GM12878 (cell line): Measurements from ENCODE around the gene EGF.

ENCODE experiments used
- CBX3 ChIP-seq: fragments of 200-600 bp; sonication (generic); IDR thresholded peaks from 2 replicates; pipeline ENCODE4 v1.6.1; 2016; ENCODE audit warnings: low read depth, borderline replicate concordance
- CTCF ChIP-seq, 3 experiments: IDR thresholded peaks in 2 of 3; conservative IDR thresholded peaks in 1 of 3; 2 replicates each; pipeline ENCODE4 v1.5.1; 2011; ENCODE audit warnings: low read depth in 3 of 3, low read length in 3 of 3, mild to moderate bottlenecking in 3 of 3, control low read depth in 2 of 3, moderate library complexity in 2 of 3, inconsistent platforms in 1 of 3, mixed read lengths in 1 of 3; ENCODE audit not compliant: control insufficient read depth in 2 of 3, insufficient read depth in 1 of 3; ENCODE audit errors: extremely low read depth in 1 of 3
- EP300 ChIP-seq, 2 experiments: fragments of 150-350 bp in 1 of 2; IDR thresholded peaks; 2 replicates each; pipeline ENCODE4 v1.6.1; 2011 to 2012; ENCODE audit warnings: low read depth in 2 of 2, low read length in 2 of 2, borderline replicate concordance in 1 of 2, improper control_type of control experiment in 1 of 2, inconsistent platforms in 1 of 2; ENCODE audit not compliant: control insufficient read depth in 1 of 2
- PBX3 ChIP-seq: IDR thresholded peaks from 2 replicates; pipeline ENCODE4 v1.6.1; 2011; ENCODE audit warnings: mild to moderate bottlenecking, low read depth, low read length, moderate library complexity; ENCODE audit not compliant: insufficient replicate concordance
- RAD21 ChIP-seq: IDR thresholded peaks from 2 replicates; pipeline ENCODE4 v1.6.1; 2011; ENCODE audit warnings: mild to moderate bottlenecking, low read depth, low read length, moderate library complexity; ENCODE audit not compliant: insufficient read depth
- SP1 ChIP-seq: IDR thresholded peaks from one replicate; pipeline ENCODE4 v1.6.1; 2011; ENCODE audit warnings: low read depth, low read length
- ZZZ3 ChIP-seq: IDR thresholded peaks from 2 replicates; pipeline ENCODE4 v1.6.1; 2011; ENCODE audit warnings: low read depth; ENCODE audit not compliant: control insufficient read depth, insufficient read length

- TF ChIP-seq PBX3, result no peak
- TF ChIP-seq SP1, result no peak
- no peak for TF ChIP-seq CTCF (IDR thresholded peaks at IDR 0.05 in 2 of 3, conservative IDR thresholded peaks at IDR 0.05 in 1 of 3; ENCODE audit: control insufficient read depth in 2 of 3, extremely low read depth in 1 of 3, insufficient read depth in 1 of 3, low read depth in 3 of 3, low read length in 3 of 3)
- TF ChIP-seq CBX3, result no peak
- TF ChIP-seq RAD21, result no peak
- TF ChIP-seq EP300 (IDR thresholded peaks at IDR 0.05; ENCODE audit: borderline replicate concordance in 1 of 2, control insufficient read depth in 1 of 2, low read depth in 2 of 2, low read length in 2 of 2), result no peak
- no peak for TF ChIP-seq ZZZ3
Observed at GRCh38 chr4:110032603-110033002, 119.9 kb downstream of the EGF start.
